Thoracic aorta endothelial cell (primary cell): ENCODE results near the gene DLD. TPM values are rescaled to one million over a fixed set of nuclear protein-coding genes. Genes with fewer than 3 reads are reported as not detected.

Experiments
- total RNA-seq: library from RNA; depleted of rRNA; stranded (reverse); fragments of >200 nt; gene quantifications from 2 replicates; pipeline ENCODE4 v1.2.3, GENCODE V29; 2012

DLD gene
- total RNA-seq: 96.3 and 116 TPM in 2 replicates

GRCh38 chr7:107890962-107891635 is at the start of gene DLD:
TSS of gene DLD (plus strand) at chr7:107891183. CDS start at chr7:107891251, 68 bp downstream.

Other genes with a start within 250 kb of the DLD start
- 1.7 and 2.0 TPM in 2 replicates for gene SLC26A4, start 230.4 kb upstream of the DLD start, total RNA-seq
- 46.7 and 55.9 TPM in 2 replicates for gene CBLL1, start 147.0 kb upstream of the DLD start, total RNA-seq
- gene SLC26A3, start 88.0 kb upstream of the DLD start, total RNA-seq: not detected in 2 replicates
- 673 and 715 TPM in 2 replicates for gene LAMB1, start 112.0 kb downstream of the DLD start, total RNA-seq
- 0.66 and 0.86 TPM in 2 replicates for gene LAMB4, start 239.2 kb downstream of the DLD start, total RNA-seq